Activated CD4-positive, alpha-beta T cell treated with anti-CD3 and anti-CD28 coated beads, Interleukin-2, Interleukin-4, amounts not matched to agents 100 ng/mL and 50 ng/mL, durations not matched to agents 16 hours and 8 hours (primary cell): ENCODE results near the gene FREM2.
A peak's percentile ranks its signal among the peaks of the same experiment; 100 is the strongest.

ENCODE experiments used
- DNase-seq: peaks from one replicate; pipeline ENCODE4 v3.0.0-alpha.2; 2020; ENCODE audit warnings: low spot score

FREM2 gene

GRCh38 chr13:38824342-38824741 lies 137.5 kb downstream of the FREM2 start:
- DNase-seq = peak; percentile 27

GRCh38 chr13:38826182-38826813 lies 139.4 kb downstream of the FREM2 start:
- no peak for DNase-seq

DNA sequence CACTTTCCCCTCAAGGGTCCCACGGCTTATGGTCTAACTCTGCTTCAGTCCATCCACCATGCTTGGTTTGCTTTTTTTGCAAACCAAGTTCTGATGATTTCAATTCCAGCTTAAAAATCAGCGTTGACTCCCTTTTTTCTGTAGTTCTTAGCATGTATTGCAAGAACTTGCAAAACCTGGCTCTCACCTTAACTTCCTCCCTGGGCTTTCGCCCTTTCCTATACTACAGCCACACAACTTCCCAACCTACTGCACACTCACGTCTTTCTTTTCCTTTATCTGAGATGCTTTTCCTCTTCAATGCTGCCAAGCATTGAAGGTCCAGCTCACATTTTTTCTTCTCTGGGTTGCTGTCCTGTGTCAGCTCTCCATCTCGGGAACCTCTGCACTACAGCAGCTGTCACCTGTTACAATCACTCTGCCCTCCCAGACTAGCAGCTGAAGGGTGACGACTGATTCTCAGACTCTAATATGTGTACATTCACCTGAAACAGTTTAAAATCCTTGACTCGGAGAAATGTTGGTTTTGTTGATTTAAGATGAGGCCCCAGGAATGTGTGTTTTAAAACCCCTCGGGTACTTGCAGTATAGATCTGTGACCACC lies 143.7 kb downstream of the FREM2 start:
- DNase-seq = no peak

- DNase-seq = no peak
Measured at GRCh38 chr13:38844581-38844980, 157.7 kb downstream of the FREM2 start.

DNA sequence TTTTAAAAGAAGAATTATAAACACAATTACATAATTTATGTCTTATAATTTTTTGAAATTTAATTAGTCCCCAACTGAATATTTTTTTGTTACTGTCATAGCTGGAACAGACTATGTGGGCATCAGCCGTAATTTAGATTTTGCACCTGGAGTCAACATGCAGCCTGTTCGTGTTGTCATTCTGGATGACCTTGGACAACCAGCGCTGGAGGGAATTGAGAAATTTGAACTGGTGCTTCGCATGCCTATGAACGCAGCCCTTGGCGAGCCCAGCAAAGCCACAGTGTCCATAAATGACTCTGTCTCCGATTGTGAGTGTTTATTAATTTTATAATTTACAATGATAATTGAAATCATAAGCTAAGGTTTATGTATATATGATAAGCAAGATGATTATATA lies 161.5 kb downstream of the FREM2 start:
- DNase-seq = no peak

GRCh38 chr13:38849315-38849714 lies 162.4 kb downstream of the FREM2 start:
- no peak for DNase-seq

GRCh38 chr13:38850868-38851626 lies 164.2 kb downstream of the FREM2 start:
- no peak for DNase-seq

GRCh38 chr13:38854226-38854625 lies 167.3 kb downstream of the FREM2 start:
- DNase-seq = no peak

GRCh38 chr13:38856065-38856464 lies 169.2 kb downstream of the FREM2 start:
- no peak for DNase-seq

GRCh38 chr13:38862443-38862842 lies 175.6 kb downstream of the FREM2 start:
- DNase-seq = no peak

DNA sequence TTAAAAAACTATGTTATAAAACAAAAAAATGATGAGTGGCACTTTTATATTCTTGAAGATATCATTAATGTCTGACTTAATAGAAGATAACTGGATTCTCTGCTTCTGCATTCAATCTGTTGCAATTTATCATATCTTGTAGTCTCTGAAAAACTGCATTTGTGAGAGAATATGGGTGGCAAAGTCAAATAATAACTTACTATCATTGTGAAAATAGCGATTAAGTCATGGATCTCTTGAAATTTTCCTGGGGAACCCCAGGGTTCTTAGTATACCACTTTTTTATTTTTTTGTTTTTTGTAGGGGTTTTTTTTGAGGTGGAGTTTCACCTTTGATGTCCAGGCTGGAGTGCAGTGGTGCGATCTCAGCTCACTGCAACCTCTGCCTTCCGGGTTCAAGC lies 176.7 kb downstream of the FREM2 start:
- no peak for DNase-seq

GRCh38 chr13:38866649-38867048 lies 179.8 kb downstream of the FREM2 start:
- no peak for DNase-seq

GRCh38 chr13:38868399-38868798 lies 181.5 kb downstream of the FREM2 start:
- no peak for DNase-seq

- DNase-seq = no peak
Measured at GRCh38 chr13:38868870-38869269, 182.0 kb downstream of the FREM2 start.

DNA sequence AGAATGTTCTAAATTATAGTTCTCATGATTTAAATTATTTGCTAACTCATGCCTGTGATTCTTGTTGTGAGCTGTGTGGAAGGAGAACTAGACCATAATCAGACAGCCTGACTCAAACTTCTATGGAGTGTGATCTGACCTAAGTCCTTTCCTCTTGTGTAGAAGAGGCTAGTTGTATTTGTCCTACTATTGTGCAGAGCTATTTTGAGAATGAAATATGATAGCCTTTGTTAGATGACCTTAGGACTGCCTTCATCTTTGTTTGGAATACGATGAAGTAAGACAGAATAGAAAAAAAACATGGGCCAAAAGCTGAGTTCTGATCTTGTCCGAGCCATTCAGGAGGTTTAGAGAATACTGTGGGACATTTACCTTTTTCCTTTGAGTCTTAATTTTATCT lies 184.4 kb downstream of the FREM2 start:
- DNase-seq = no peak

DNA sequence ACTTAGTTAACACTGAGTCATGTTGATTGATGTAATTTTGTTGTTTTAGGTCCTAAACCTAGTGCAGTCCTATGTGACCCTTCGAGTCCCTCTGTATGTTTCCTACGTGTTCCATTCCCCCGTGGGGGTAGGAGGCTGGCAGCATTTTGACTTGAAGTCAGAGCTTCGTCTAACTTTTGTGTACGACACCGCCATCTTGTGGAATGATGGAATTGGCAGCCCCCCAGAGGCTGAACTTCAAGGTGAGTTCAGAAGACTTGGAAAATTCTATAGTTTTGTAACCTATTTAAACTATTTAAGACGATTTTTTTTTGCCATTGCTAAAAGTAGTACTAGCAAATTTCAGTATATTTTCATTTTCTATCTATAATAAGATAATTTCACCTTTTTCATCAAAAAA lies 185.8 kb downstream of the FREM2 start:
- DNase-seq = peak; percentile 29

GRCh38 chr13:38875186-38875875 lies 188.5 kb downstream of the FREM2 start:
- DNase-seq = no peak

- no peak for DNase-seq
Measured at GRCh38 chr13:38879278-38879677, 192.4 kb downstream of the FREM2 start.

GRCh38 chr13:38879786-38880185 lies 192.9 kb downstream of the FREM2 start:
- no peak for DNase-seq

DNA sequence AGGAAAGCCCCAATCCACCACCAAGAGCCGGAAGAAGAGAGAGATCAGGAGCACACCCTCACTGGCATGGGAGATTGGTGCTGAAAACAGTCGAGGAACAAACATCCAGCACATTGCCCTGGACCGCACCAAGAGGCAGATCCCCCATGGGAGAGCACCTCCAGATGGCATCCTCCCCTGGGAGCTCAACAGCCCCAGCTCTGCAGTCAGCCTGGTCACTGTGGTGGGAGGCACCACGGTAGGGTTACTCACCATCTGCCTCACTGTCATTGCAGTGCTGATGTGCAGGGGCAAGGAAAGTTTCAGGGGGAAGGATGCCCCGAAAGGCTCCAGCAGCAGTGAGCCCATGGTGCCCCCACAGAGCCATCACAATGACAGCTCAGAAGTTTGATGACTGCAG lies 193.5 kb downstream of the FREM2 start:
- DNase-seq = no peak

DNA sequence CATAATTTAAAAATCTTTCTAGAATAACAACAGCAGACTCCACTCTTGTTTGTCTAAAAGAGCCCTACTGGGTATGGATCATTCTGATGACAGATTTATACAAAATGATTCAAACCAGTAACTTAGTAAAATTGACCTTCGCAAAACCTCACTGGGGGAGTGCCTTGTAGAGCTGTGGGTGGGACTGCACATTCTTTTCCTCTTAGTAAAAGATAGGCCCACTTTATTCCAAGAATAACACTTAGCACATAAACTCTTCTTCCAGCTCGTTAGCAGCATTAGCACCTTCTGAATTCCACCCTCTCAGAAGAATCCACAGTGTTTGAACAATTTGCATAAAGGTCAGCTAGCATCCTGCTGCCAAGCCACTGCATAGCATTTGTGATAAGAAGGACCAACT lies 196.9 kb downstream of the FREM2 start:
- no peak for DNase-seq

GRCh38 chr13:38888309-38888708 lies 201.4 kb downstream of the FREM2 start:
- no peak for DNase-seq

DNA sequence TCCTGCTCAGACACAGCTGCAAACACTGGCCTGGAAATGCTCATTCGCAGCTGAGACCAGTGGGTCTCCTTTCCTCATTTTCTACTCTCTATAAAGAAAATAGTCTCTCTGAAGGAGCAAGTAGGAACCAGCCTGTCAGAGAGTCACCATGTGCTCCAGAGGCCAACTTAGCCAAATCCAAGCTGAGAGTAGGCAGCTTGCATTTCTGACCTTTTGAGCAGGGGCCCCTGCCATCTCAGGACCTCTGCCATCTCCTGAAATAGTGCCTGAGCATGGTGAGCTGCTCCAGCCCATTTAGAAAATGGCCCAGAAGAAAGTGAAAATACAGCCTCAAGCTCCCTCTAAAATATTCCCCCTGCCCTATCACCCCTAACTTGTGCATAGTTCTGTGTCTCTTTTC lies 208.2 kb downstream of the FREM2 start:
- no peak for DNase-seq
